Measurements from ENCODE around the gene PLD1. TPM values are rescaled to one million over a fixed set of nuclear protein-coding genes. Genes with fewer than 3 reads are reported as not detected.

PLD1 gene
- total RNA-seq, 2 experiments from 2014 or later: 0.22 to 1.0 TPM

GRCh38 chr3:171782617-171783016 lies 27.7 kb downstream of the PLD1 start:
- Histone ChIP-seq H3K27ac (ENCODE audit: low read depth in 1 of 2, low read length in 2 of 2) (no peak overlapping the region), H3K9me3 (ENCODE audit: control insufficient read depth in 1 of 2, insufficient read depth in 1 of 2, low read length in 2 of 2) (no peaks in the 10 kb centered on the region), H3K27me3 (ENCODE audit: control insufficient read depth in 1 of 2, insufficient read depth in 2 of 2, low read length in 2 of 2) (no peaks in the 10 kb centered on the region), H3K36me3 (ENCODE audit: insufficient read depth, low read length) (no peaks in the 10 kb centered on the region), H3K4me1 (ENCODE audit: insufficient read depth, low read length) (no peaks in the 10 kb centered on the region), H3K4me3 (ENCODE audit: low read length) (no peak overlapping the region)
- DNase-seq (no peak), ATAC-seq (ENCODE audit: poor library complexity) (no peak)
- Mint-ChIP-seq H3K27me3 (no peaks in the 10 kb centered on the region), H3K4me3 (no peak overlapping the region), H3K27ac (no peak overlapping the region), H3K9me3 (no peaks in the 10 kb centered on the region), H3K36me3 (ENCODE audit: low read depth) (no peaks in the 10 kb centered on the region), H3K4me1 (ENCODE audit: low read depth) (no peaks in the 10 kb centered on the region)
- ChIA-PET POLR2A (interaction anchor here (0.5 kb wide), 1 partner anchor 615 kb away, joined by 3 read pairs; no protein-coding TSS in a partner anchor), CTCF (no interaction called here)
- TF ChIP-seq CTCF (IDR thresholded peaks at IDR 0.05): no peak
- intact Hi-C loops (cut with DNase I, micrococcal nuclease): no loop called here

- no peaks in the 10 kb centered on the region for H3K4me1 ChIP-seq (ENCODE audit: insufficient read depth, low read length)
- POLR2A ChIA-PET: no interaction called here
- no peaks in the 10 kb centered on the region for H3K9me3 ChIP-seq (ENCODE audit: control insufficient read depth in 1 of 2, insufficient read depth in 1 of 2, low read length in 2 of 2)
- CTCF ChIA-PET: no interaction called here
- no peak for DNase-seq
- intact Hi-C loops (cut with DNase I, micrococcal nuclease): no loop called here
- Mint-ChIP-seq H3K27ac (no peak overlapping the region), H3K9me3 (no peaks in the 10 kb centered on the region), H3K4me1 (ENCODE audit: low read depth) (no peaks in the 10 kb centered on the region), H3K27me3 (no peaks in the 10 kb centered on the region), H3K4me3 (no peak overlapping the region), H3K36me3 (ENCODE audit: low read depth) (no peaks in the 10 kb centered on the region)
- no peak for TF ChIP-seq CTCF (IDR thresholded peaks at IDR 0.05)
- no peaks in the 10 kb centered on the region for H3K36me3 ChIP-seq (ENCODE audit: insufficient read depth, low read length)
- no peak overlapping the region for H3K27ac ChIP-seq (ENCODE audit: low read depth in 1 of 2, low read length in 2 of 2)
- no peak for ATAC-seq (ENCODE audit: poor library complexity)
- no peak overlapping the region for H3K4me3 ChIP-seq (ENCODE audit: low read length)
- no peaks in the 10 kb centered on the region for H3K27me3 ChIP-seq (ENCODE audit: control insufficient read depth in 1 of 2, insufficient read depth in 2 of 2, low read length in 2 of 2)
These were observed 28.6 kb downstream of the PLD1 start for GRCh38 chr3:171781711-171782127.

GRCh38 chr3:171778493-171778892 lies 31.8 kb downstream of the PLD1 start:
- Histone ChIP-seq H3K4me1 (ENCODE audit: insufficient read depth, low read length) (no peaks in the 10 kb centered on the region), H3K4me3 (ENCODE audit: low read length) (no peak overlapping the region), H3K9me3 (ENCODE audit: control insufficient read depth in 1 of 2, insufficient read depth in 1 of 2, low read length in 2 of 2) (no peaks in the 10 kb centered on the region), H3K36me3 (ENCODE audit: insufficient read depth, low read length) (no peaks in the 10 kb centered on the region), H3K27ac (ENCODE audit: low read depth in 1 of 2, low read length in 2 of 2) (no peak overlapping the region), H3K27me3 (ENCODE audit: control insufficient read depth in 1 of 2, insufficient read depth in 2 of 2, low read length in 2 of 2) (no peaks in the 10 kb centered on the region)
- TF ChIP-seq CTCF (IDR thresholded peaks at IDR 0.05): no peak
- no peak for DNase-seq
- ChIA-PET CTCF (no interaction called here), POLR2A (no interaction called here)
- Mint-ChIP-seq H3K4me3 (no peak overlapping the region), H3K4me1 (ENCODE audit: low read depth) (no peaks in the 10 kb centered on the region), H3K9me3 (no peaks in the 10 kb centered on the region), H3K27me3 (no peaks in the 10 kb centered on the region), H3K27ac (no peak overlapping the region), H3K36me3 (ENCODE audit: low read depth) (no peaks in the 10 kb centered on the region)
- intact Hi-C loops (cut with DNase I, micrococcal nuclease): loop anchor here in 1 of 2 experiments (10.0 kb wide), 1 partner anchor 1364 kb away; the partner anchor contains the start of gene CLDN11
- ATAC-seq (ENCODE audit: poor library complexity): no peak

All from CD4-positive, alpha-beta T cell (primary cell).